Osteoblast (primary cell): ENCODE data around the gene TBX4. TPM values are rescaled to one million over a fixed set of nuclear protein-coding genes. Genes with fewer than 3 reads are reported as not detected.
A peak's percentile ranks its signal among the peaks of the same experiment; 100 is the strongest.
"Not testable (repeated sequence)": the region's sequence is repeated elsewhere in the genome, so short reads cannot be mapped to it uniquely, and the experiment has no call there.

Source experiments
- DNase-seq: peaks from one replicate; pipeline ENCODE4 v3.0.0; 2011; ENCODE audit warnings: low spot score, mixed read lengths; ENCODE audit not compliant: insufficient read length; ENCODE audit errors: missing footprints
- H2AFZ ChIP-seq: 2 replicates; pipeline ENCODE4 v1.6.0; 2011; ENCODE audit warnings: mild to moderate bottlenecking, low read length
- H3K27ac ChIP-seq: 2 replicates; pipeline ENCODE4 v1.5.1; 2011; ENCODE audit warnings: mild to moderate bottlenecking, low read depth, low read length, moderate library complexity
- H3K27me3 ChIP-seq: 2 replicates; pipeline ENCODE4 v1.6.0; 2012; ENCODE audit warnings: mild to moderate bottlenecking, control low read depth, inconsistent platforms, low read length, moderate library complexity; ENCODE audit not compliant: insufficient read depth
- H3K36me3 ChIP-seq: 2 replicates; pipeline ENCODE4 v1.5.1; 2011; ENCODE audit warnings: mild to moderate bottlenecking, low read length, control low read depth, moderate library complexity; ENCODE audit not compliant: insufficient read depth
- H3K4me1 ChIP-seq: 2 replicates; pipeline ENCODE4 v1.5.1; 2011; ENCODE audit warnings: mild to moderate bottlenecking, low read length, control low read depth, moderate library complexity; ENCODE audit not compliant: insufficient read depth
- H3K4me2 ChIP-seq: 2 replicates; pipeline ENCODE4 v1.6.0; 2011; ENCODE audit warnings: mild to moderate bottlenecking, low read length; ENCODE audit not compliant: insufficient read depth
- H3K4me3 ChIP-seq: fragments of 200-600 bp; sonication (generic); 3 replicates; pipeline ENCODE4 v1.5.1; 2012; ENCODE audit warnings: mild to moderate bottlenecking, low read length, inconsistent platforms; ENCODE audit not compliant: insufficient read depth
- H3K79me2 ChIP-seq: 2 replicates; pipeline ENCODE4 v1.6.0; 2012; ENCODE audit warnings: mild to moderate bottlenecking, low read length, control low read depth, inconsistent platforms; ENCODE audit not compliant: insufficient read depth
- H3K9me3 ChIP-seq: 2 replicates; pipeline ENCODE4 v1.5.1; 2011; ENCODE audit warnings: low read depth, low read length, control low read depth
- H4K20me1 ChIP-seq: 2 replicates; pipeline ENCODE4 v1.6.0; 2012; ENCODE audit warnings: mild to moderate bottlenecking, low read length, control low read depth; ENCODE audit not compliant: insufficient read depth
- CTCF ChIP-seq: IDR thresholded peaks from 2 replicates; pipeline ENCODE4 v1.5.1; 2011; ENCODE audit warnings: mild to moderate bottlenecking, low read depth, low read length, moderate library complexity; ENCODE audit errors: extremely low read depth
- total RNA-seq: library from RNA; depleted of rRNA; stranded (reverse); fragments of >200 nt; gene quantifications from 2 replicates; pipeline ENCODE4 v1.2.3, GENCODE V29; 2012

TBX4 gene
- total RNA-seq, 1 donor = not detected

- Histone ChIP-seq H3K9me3 (no peaks in the 10 kb centered on the region), H3K4me3 (no peak overlapping the region), H3K4me2 (no peak overlapping the region), H3K4me1 (no peaks in the 10 kb centered on the region), H3K79me2 (no peaks in the 10 kb centered on the region), H4K20me1 (peaks cover 3% of the 10 kb centered on the region), H3K36me3 (no peaks in the 10 kb centered on the region), H3K27ac (no peak overlapping the region), H3K27me3 (peaks cover 6% of the 10 kb centered on the region), H2AFZ (no peak overlapping the region)
- TF ChIP-seq CTCF = no peak
- DNase-seq = peak; percentile 77
These were observed 7.4 kb upstream of the TBX4 start for GRCh38 chr17:61444831-61445230.

GRCh38 chr17:61447358-61447757 is 4.9 kb upstream of the TBX4 start:
- no peak for TF ChIP-seq CTCF
- H3K9me3 ChIP-seq = no peaks in the 10 kb centered on the region
- peaks cover 20% of the 10 kb centered on the region for H3K27me3 ChIP-seq
- H3K36me3 ChIP-seq = no peaks in the 10 kb centered on the region
- H3K4me2 ChIP-seq = no peak overlapping the region
- H4K20me1 ChIP-seq = peaks cover 3% of the 10 kb centered on the region
- no peaks in the 10 kb centered on the region for H3K4me1 ChIP-seq
- H3K4me3 ChIP-seq = no peak overlapping the region
- H3K27ac ChIP-seq = no peak overlapping the region
- no peak for DNase-seq
- H2AFZ ChIP-seq = no peak overlapping the region
- H3K79me2 ChIP-seq = no peaks in the 10 kb centered on the region

- H4K20me1 ChIP-seq = peaks cover 3% of the 10 kb centered on the region
- H3K27ac ChIP-seq = no peak overlapping the region
- no peak for TF ChIP-seq CTCF
- no peaks in the 10 kb centered on the region for H3K4me1 ChIP-seq
- no peaks in the 10 kb centered on the region for H3K9me3 ChIP-seq
- no peak for DNase-seq
- no peaks in the 10 kb centered on the region for H3K36me3 ChIP-seq
- H3K27me3 ChIP-seq = peaks cover 27% of the 10 kb centered on the region
- no peak overlapping the region for H2AFZ ChIP-seq
- H3K4me3 ChIP-seq = no peak overlapping the region
- no peak overlapping the region for H3K4me2 ChIP-seq
- no peaks in the 10 kb centered on the region for H3K79me2 ChIP-seq
These were observed 4.2 kb upstream of the TBX4 start for GRCh38 chr17:61448042-61448441.

GRCh38 chr17:61449140-61449539 is 3.1 kb upstream of the TBX4 start:
- H3K9me3 ChIP-seq, H3K79me2 ChIP-seq, H4K20me1 ChIP-seq, H3K36me3 ChIP-seq, H3K27ac ChIP-seq, H3K4me1 ChIP-seq, DNase-seq, H3K4me3 ChIP-seq, H3K4me2 ChIP-seq, H2AFZ ChIP-seq: not testable (repeated sequence)
- H3K27me3 ChIP-seq = peaks cover 38% of the 10 kb centered on the region
